ENCODE results near the gene CCIN.

CCIN gene

GRCh38 chr9:36190388-36191289, 21.5 kb downstream of the CCIN start, which contains the start of gene CLTA:
Gene CLTA (plus strand): TSS chr9:36190921. CDS start chr9:36191057, 136 bp downstream.
- peak; percentile 83 to 91 for DNase-seq (ENCODE audit: low read depth in 2 of 2)

GRCh38 chr9:36191290-36191645, 22.1 kb downstream of the CCIN start:
- peak; percentile 14 to 19 for DNase-seq (ENCODE audit: low read depth in 2 of 2)

GRCh38 chr9:36191686-36192085, 22.5 kb downstream of the CCIN start:
- DNase-seq (ENCODE audit: low read depth in 2 of 2) = no peak

- no peak for DNase-seq (ENCODE audit: low read depth in 2 of 2)
Observed at GRCh38 chr9:36192196-36192595, 23.0 kb downstream of the CCIN start.

- DNase-seq (ENCODE audit: low read depth in 2 of 2) = no peak
Observed at GRCh38 chr9:36193023-36193422, 23.8 kb downstream of the CCIN start.

GRCh38 chr9:36194326-36195000, 25.3 kb downstream of the CCIN start:
- no peak for DNase-seq (ENCODE audit: low read depth in 2 of 2)

GRCh38 chr9:36204906-36205547, 35.8 kb downstream of the CCIN start:
- no peak for DNase-seq (ENCODE audit: low read depth in 2 of 2)

- no peak for DNase-seq (ENCODE audit: low read depth in 2 of 2)
Observed at GRCh38 chr9:36207016-36207415, 37.8 kb downstream of the CCIN start.

GRCh38 chr9:36207546-36208012, 38.4 kb downstream of the CCIN start:
- no peak for DNase-seq (ENCODE audit: low read depth in 2 of 2)

GRCh38 chr9:36208521-36209253, 39.5 kb downstream of the CCIN start:
- no peak for DNase-seq (ENCODE audit: low read depth in 2 of 2)

GRCh38 chr9:36210722-36211121, 41.5 kb downstream of the CCIN start:
- DNase-seq (ENCODE audit: low read depth in 2 of 2) = no peak

GRCh38 chr9:36211510-36211909, 42.3 kb downstream of the CCIN start:
- no peak for DNase-seq (ENCODE audit: low read depth in 2 of 2)

GRCh38 chr9:36213387-36213786, 44.2 kb downstream of the CCIN start:
- no peak for DNase-seq (ENCODE audit: low read depth in 2 of 2)

GRCh38 chr9:36213989-36214388, 44.8 kb downstream of the CCIN start:
- DNase-seq (ENCODE audit: low read depth in 2 of 2) = no peak

- DNase-seq (ENCODE audit: low read depth in 2 of 2) = no peak
Observed at GRCh38 chr9:36214571-36214970, 45.4 kb downstream of the CCIN start.

GRCh38 chr9:36217256-36217968, 48.2 kb downstream of the CCIN start:
- no peak for DNase-seq (ENCODE audit: low read depth in 2 of 2)

- DNase-seq (ENCODE audit: low read depth in 2 of 2) = no peak
Observed at GRCh38 chr9:36218011-36218410, 48.8 kb downstream of the CCIN start.

GRCh38 chr9:36218411-36218901, 49.3 kb downstream of the CCIN start:
- DNase-seq (ENCODE audit: low read depth in 2 of 2) = no peak

Measured in activated CD4-positive, alpha-beta T cell treated with anti-CD3 and anti-CD28 coated beads for 24 hours (primary cell).